Measurements from ENCODE around the gene VWA2.

VWA2 gene

DNA sequence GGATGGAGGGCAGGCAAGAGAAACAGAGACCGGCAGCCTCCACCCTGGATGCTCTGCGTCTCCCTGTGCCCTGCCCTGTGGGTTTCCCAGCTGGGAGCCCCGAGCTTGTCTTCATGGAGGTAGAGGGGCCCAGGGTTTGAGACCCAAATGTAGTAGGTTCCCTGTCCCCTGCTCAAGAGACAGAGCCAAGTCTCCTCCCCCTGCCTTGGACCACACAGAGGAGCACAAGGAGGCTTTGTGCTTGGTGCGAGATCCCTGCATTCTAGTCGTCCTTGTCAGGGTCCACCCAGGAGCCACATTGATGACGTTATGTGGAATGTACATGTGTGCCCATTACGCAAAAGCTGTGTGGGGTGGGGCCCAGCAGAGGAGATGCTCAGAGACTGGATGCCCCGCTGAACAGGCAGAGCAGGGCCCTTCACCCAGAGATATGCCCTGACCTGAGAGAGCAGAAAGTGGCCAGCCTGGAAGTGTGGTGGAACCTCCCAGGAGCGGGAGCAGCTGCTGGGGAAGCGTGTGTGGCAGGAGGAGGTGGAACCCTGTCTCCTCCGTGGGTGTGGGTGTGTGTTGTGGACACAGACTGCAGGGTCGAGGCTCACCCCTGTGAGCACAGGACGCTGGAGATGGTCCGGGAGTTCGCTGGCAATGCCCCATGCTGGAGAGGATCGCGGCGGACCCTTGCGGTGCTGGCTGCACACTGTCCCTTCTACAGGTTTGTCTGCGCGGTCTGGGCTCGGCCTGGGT, 39.3 kb downstream of the VWA2 start:
- no peak for DNase-seq (ENCODE audit: low spot score)

GRCh38 chr10:114278884-114279191, 39.8 kb downstream of the VWA2 start:
- no peak for DNase-seq (ENCODE audit: low spot score)

GRCh38 chr10:114279289-114279688, 40.2 kb downstream of the VWA2 start:
- no peak for DNase-seq (ENCODE audit: low spot score)

DNA sequence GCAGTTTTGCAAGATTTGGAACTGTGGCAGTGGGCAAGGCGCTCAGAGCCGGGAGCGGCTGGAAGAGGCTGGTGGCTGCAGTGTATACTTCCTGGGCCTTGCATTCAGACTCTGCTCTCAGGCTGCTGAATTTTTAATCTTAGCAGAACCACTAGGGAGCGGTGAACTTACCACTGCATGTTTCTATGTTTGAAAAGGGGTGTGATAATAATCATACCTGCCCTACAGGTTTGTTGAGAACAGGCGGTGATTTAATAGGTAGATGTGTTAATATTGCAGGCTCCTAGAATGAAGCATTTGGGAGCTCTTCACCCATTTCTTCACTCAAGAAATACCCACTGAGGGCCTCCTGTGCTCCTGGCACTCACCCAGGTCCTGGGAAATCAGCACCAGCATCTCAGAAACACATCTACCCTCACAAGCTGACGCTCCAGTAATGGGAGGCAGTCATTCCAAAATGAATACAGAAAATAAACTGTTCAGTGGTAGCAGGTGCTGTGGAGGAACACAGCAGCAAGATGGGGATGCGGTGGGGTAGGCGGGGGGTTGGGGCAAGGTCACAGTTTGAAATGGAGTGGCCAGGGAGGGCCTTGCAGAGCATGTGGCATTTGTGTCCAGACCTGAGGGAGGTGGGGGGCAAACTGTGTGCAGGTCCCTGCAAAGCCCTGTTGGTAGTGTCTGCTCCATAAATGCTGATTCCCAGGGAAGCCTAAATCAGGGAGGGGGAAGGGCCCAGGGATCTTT, 41.0 kb downstream of the VWA2 start:
- DNase-seq (ENCODE audit: low spot score): no peak

- DNase-seq (ENCODE audit: low spot score): no peak
These were observed 42.0 kb downstream of the VWA2 start for GRCh38 chr10:114281006-114281405.

DNA sequence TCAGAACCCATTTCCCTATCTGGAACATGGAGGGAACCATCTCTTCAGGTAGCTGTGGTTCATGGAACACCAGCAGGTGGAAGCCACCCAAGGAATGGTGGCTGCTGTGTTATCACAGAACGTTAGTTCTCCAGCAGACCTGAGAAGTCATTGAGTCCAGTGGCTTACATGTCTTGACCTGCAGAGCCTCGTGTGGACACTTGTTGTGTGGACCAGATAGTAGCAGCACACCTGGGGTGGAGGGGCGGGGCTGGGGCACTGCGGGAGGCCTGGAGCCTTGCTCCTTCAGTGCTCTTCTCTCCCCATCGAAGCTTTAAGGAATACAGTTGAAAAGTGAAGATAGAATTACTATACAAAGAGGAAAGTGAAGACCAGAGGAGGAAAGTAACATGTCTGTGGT, 42.4 kb downstream of the VWA2 start:
- no peak for DNase-seq (ENCODE audit: low spot score)

DNA sequence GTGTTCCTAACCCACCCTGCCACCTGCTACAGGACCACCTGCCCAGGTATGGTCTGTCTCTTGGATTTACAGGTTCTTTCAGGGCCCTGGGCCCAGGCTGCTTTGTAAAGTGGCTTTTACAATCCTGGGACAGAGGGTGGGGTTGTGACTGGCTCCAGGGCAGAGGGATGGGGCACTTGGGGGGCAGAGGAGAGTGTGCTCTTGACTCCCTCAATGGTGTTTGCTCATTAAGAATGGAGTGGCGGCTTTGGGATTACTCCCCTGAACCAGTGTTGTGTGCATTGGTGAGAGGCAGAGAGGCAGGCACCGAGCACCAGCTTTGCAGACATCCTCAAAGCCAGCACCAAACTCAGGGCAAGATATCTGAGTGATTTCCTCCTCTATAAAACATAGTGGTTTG, 43.5 kb downstream of the VWA2 start:
- DNase-seq (ENCODE audit: low spot score): no peak

DNA sequence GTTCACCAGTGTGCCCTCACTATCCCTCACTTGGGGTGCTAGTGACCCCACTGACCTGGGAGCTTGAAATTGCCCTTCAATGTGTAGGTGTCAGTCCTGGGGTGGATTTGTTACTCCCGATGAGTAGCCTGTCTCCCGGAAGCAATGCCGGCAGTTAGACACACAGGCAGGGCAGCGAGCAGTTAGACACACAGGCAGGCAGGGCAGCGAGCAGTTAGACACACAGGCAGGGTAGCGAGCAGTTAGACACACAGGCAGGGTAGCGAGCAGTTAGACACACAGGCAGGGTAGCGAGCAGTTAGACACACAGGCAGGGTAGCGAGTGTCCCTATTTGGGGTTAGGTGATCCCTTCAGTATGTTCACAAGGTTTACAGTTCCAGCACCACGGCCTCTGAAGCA, 44.0 kb downstream of the VWA2 start:
- DNase-seq (ENCODE audit: low spot score): no peak

DNA sequence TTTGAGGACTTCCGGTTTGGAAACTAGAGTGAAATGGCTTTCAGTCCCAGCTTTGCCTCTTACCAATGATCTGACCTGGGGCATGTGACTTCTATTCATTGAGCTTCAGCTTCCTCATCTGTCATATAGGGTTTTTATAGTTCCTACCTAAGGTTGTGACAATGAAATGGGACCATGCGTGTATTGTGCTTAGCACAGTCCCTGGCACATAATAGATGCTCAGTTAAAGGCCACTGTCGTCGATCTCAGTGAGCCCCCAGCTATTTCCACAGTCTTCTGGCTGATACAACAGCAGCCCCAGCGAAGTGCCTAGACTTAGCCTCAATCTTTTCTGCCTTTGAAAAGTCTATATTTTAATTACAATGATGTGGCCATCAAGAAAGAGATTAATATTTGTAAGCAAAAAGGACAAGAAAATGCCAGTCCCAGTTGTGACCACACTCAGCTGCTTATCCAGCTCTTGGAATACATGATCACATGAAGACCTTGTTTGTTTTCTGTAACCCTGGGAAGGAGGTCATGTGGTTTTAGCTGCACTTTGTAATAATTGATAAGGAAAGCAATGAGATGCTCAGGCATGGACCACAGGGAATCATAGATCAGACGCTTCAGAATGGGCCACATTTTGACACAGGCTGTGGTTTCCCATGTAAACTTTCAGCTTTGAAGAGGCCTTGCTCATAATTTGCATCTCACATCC, 44.6 kb downstream of the VWA2 start:
- no peak for DNase-seq (ENCODE audit: low spot score)

DNA sequence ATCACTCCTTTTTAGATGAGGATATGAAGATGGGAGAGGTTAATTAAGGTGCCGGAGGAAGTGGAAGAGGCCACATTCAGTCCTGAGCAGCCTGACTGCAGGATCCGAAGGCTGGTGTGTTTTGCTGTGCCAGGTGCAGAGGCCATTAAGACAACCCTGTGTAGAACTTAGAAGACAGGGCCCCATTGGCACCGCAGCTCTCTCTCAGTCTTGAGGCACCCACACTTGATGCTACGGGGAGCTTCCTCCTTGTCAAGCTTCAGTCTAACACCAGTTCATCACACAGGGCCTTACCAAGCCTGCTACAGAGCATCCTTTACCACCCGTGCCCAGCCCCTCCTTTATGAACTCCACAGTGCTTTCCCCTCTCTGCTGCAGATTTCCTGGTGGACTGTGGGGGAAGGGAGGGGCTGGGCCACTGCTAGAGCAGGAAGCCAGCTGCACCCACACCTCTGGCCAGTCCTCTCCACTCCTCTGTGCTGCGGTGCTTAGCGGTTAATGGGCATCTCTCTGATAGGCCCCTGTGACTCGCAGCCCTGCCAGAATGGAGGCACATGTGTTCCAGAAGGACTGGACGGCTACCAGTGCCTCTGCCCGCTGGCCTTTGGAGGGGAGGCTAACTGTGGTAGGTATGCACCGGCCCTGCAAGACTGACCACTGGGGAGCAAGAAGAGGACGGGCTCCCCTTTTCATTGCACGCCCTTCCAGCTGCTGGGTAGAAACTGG, 45.5 kb downstream of the VWA2 start:
- DNase-seq (ENCODE audit: low spot score): no peak

DNA sequence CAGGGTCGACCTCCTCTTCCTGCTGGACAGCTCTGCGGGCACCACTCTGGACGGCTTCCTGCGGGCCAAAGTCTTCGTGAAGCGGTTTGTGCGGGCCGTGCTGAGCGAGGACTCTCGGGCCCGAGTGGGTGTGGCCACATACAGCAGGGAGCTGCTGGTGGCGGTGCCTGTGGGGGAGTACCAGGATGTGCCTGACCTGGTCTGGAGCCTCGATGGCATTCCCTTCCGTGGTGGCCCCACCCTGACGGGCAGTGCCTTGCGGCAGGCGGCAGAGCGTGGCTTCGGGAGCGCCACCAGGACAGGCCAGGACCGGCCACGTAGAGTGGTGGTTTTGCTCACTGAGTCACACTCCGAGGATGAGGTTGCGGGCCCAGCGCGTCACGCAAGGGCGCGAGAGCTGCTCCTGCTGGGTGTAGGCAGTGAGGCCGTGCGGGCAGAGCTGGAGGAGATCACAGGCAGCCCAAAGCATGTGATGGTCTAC, 46.9 kb downstream of the VWA2 start:
- DNase-seq (ENCODE audit: low spot score): no peak

GRCh38 chr10:114286921-114287320, 47.9 kb downstream of the VWA2 start:
- DNase-seq (ENCODE audit: low spot score): no peak

GRCh38 chr10:114288424-114289095, 49.5 kb downstream of the VWA2 start:
- no peak for DNase-seq (ENCODE audit: low spot score)

DNA sequence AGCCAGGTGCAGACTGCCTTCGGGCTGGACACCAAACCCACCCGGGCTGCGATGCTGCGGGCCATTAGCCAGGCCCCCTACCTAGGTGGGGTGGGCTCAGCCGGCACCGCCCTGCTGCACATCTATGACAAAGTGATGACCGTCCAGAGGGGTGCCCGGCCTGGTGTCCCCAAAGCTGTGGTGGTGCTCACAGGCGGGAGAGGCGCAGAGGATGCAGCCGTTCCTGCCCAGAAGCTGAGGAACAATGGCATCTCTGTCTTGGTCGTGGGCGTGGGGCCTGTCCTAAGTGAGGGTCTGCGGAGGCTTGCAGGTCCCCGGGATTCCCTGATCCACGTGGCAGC, 50.0 kb downstream of the VWA2 start:
- no peak for DNase-seq (ENCODE audit: low spot score)

- no peak for DNase-seq (ENCODE audit: low spot score)
These were observed 51.0 kb downstream of the VWA2 start for GRCh38 chr10:114290038-114290437.

DNA sequence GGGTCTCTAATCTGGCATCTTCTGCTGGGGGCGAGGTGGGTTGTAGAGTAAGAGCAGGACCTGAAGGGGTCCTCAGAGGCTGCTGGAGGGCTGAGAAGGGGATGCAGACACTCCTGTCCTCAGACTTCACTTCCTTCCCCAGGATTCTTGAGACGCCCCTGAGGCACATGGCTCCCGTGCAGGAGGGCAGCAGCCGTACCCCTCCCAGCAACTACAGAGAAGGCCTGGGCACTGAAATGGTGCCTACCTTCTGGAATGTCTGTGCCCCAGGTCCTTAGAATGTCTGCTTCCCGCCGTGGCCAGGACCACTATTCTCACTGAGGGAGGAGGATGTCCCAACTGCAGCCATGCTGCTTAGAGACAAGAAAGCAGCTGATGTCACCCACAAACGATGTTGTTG, 52.0 kb downstream of the VWA2 start:
- DNase-seq (ENCODE audit: low spot score): no peak

GRCh38 chr10:114291516-114291915, 52.5 kb downstream of the VWA2 start:
- no peak for DNase-seq (ENCODE audit: low spot score)

- DNase-seq (ENCODE audit: low spot score): no peak
These were observed 54.0 kb downstream of the VWA2 start for GRCh38 chr10:114293075-114293474.

- DNase-seq (ENCODE audit: low spot score): no peak
These were observed 55.5 kb downstream of the VWA2 start for GRCh38 chr10:114294549-114294948.

GRCh38 chr10:114295393-114295792, 56.3 kb downstream of the VWA2 start:
- DNase-seq (ENCODE audit: low spot score): no peak

GRCh38 chr10:114297136-114297705, 58.2 kb downstream of the VWA2 start:
- DNase-seq (ENCODE audit: low spot score): no peak

Data from hematopoietic multipotent progenitor cell treated with erythropoietin and hydrocortisone succinate and interleukin-3 and kit ligand, for 17 days (in vitro differentiated cells).